ENCODE results near the gene DNAJC21.

DNAJC21 gene

GRCh38 chr5:34982823-34983222 lies 53.5 kb downstream of the DNAJC21 start:
- no peak for DNase-seq

- DNase-seq = no peak
Measured at GRCh38 chr5:34986965-34987364, 57.6 kb downstream of the DNAJC21 start.

GRCh38 chr5:34991486-34992238 lies 62.3 kb downstream of the DNAJC21 start:
- DNase-seq = no peak

- no peak for DNase-seq
Measured at GRCh38 chr5:34993951-34994350, 64.6 kb downstream of the DNAJC21 start.

DNA sequence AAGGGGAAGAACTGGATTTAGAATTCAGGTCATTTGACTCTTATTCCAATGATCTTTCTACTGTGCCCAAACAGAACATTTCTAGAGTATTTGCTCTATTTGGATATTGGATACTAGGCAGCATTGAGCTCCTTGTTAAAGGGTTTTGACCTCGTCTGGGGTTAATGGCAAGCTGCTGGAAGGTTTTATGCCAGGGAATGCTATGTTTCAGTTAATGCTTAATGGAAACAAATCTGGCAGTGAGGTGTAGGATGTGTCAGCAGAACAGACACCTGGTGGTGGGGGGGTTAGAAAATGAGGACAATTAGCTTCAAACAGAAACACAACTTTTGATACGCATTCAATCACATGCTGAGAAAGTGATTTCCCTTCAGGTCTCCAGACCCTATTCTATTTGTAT lies 66.9 kb downstream of the DNAJC21 start:
- no peak for DNase-seq

DNA sequence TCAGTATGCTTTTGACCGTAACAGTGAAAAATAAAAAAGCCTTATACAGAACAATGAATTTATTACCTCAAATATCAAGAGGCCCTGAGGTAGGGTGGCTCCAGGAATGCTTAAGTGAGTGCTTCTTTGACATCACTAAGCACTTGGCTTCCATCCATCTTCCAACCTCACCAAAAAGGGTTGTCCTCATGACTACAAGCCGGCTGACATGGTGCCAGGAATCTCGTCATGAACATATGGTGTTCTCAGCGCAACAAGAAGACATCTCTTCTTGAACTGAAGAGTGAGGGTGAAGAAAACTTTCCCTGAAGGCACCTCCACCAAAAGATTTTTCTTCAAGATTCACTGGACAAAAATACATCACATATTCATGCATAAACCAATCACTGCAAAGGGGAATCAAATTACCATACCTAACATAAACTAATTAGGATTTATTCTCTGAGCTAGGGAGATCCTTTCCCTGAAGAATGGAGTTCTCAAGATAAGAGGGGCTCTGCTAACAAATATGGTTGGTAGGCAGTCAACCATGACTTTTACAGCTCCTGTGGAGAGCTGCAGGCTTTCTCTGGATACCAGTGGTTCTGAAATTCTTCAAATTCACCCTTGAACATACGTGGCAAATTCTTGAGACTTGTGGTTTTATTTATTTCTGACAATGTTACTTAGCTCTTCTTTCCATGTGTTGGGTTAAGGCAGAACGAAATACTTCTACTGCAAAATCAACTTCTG lies 68.9 kb downstream of the DNAJC21 start:
- DNase-seq = no peak

DNA sequence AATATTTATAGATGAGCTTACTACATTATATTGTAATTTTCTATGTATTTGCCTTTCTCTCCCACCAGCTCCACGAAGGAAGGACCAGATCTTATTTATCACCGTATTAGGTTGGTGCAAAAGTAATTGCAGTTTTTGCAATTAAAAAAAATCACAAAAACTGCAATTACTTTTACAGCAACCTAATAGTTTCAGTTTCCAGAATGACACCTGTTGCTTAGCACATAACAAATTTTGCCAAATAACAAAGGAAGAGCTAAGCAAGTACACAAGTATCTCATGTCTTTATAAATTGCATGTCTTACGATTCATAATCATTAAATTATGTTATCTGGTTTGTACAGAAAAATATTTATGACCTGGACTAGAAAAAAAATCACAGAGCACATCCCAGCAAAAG lies 72.5 kb downstream of the DNAJC21 start:
- DNase-seq = no peak

DNA sequence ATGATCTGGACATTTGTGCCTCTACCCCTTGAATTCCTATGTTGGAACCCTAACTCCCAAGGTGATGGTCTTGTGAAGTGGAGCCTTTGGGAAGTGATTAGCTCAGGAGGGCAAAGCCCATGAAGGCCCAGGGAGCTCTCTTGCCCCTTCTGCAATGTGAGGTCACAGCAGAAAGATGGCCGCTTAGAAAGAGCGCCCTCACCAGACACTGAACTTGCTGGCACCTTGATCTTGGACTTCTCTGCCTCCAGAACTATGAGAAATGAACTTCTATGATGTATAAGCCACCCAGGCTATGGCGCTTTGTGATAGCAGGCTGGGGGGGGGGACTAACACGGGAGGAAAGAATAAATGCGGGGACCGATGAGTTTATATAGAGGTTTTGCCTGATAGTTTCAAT lies 73.1 kb downstream of the DNAJC21 start:
- DNase-seq = no peak

DNA sequence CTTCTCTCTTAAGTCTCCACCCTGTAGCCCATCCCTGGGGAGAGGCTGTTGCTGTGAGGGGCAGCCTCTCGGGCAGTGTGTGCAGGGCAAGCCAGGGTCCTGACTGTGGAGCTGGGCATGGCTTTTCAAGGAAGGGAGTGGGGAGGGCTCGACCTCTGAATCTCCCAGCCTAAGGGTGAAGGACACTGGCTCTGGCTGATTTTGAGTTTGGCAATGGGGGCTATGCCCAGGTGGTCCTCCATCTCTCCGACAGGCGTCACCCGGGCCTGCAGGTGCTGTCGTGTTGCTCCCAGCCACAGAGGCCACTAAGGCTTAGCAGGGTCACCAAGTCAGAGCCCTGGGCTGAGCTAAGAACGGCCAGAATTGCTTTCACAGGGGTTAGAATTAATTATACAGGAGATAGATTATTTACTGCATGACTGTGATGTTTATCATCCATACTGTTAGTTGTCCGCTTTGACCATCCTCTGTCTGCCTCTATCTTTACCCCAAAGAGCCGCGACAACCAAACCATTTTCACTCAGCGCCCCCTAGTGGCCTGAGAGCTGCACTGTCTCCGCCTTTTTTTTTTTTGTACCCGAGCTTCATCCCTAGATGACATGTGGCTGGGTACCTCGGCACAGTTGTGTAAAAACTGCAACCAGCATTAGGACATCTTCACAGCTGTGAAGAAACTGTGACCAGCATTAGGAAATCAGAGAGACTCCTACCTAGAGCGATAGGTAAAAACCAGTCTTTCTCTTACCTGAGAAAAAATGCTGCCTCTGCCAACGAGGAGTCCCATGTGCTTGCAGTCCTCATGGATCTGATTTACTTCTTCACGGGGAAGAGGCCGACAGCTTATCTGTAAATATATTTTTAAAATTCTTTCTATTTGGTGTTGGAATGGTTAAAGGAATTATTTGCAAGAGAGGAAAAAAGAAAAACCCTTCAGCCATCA lies 73.9 kb downstream of the DNAJC21 start:
- peak in 5 of 6 experiments; percentile 1 to 35 (median 11) for DNase-seq

GRCh38 chr5:35004200-35004599 lies 74.8 kb downstream of the DNAJC21 start:
- DNase-seq = no peak

GRCh38 chr5:35004771-35005170 lies 75.4 kb downstream of the DNAJC21 start:
- no peak for DNase-seq

All from stimulated activated naive CD4-positive, alpha-beta T cell (primary cell).